ENCODE results near the gene RNF224.

Gene RNF224

DNA sequence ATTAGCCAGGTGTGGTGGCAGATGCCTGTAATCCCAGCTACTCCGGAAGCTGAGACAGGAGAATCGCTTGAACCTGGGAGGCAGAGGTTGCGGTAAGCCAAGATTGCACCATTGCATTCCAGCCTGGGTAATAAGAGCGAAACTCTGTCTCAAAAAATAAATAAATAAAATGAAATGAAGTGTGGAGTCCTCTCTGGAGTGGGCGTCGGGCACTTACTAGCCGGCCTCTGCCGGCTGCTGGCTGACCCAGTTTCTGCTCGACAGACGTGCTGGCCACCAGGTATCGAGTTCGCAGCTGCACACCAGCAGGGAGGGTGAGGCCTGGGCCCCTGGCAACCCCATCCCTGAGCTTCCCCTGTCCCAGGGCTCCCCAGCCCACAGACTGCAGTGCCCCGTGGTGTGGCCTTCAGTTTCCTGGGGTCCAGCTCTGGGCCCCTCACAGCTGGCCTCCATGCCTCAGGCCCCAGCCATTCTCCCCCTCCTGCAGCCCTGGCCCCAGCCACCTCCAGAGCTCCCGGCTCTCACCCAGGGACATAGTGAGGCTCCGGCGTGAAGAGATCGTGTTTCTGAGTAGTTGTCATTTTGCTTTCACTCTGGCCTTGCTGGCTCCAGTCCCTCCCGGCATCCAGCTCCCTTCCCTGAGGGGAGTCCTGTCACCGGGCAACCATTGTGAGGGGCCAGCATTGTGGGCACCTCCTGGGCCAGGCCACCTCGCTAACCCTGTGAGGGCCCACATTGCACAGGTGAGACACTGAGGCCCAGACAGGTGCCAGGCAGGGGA is 20.0 kb downstream of the RNF224 start:
- peaks cover 7 to 17% (median 17%) of the 10 kb centered on the region in 3 donors for H3K36me3 ChIP-seq
- H3K27ac ChIP-seq = no peak overlapping the region
- TF ChIP-seq, protein P1, sequence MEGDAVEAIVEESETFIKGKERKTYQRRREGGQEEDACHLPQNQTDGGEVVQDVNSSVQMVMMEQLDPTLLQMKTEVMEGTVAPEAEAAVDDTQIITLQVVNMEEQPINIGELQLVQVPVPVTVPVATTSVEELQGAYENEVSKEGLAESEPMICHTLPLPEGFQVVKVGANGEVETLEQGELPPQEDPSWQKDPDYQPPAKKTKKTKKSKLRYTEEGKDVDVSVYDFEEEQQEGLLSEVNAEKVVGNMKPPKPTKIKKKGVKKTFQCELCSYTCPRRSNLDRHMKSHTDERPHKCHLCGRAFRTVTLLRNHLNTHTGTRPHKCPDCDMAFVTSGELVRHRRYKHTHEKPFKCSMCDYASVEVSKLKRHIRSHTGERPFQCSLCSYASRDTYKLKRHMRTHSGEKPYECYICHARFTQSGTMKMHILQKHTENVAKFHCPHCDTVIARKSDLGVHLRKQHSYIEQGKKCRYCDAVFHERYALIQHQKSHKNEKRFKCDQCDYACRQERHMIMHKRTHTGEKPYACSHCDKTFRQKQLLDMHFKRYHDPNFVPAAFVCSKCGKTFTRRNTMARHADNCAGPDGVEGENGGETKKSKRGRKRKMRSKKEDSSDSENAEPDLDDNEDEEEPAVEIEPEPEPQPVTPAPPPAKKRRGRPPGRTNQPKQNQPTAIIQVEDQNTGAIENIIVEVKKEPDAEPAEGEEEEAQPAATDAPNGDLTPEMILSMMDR (IDR thresholded peaks at IDR 0.05) = no peak
- no peaks in the 10 kb centered on the region for H3K9me3 ChIP-seq
- intact Hi-C loops (cut with DNase I; ENCODE audit: low total_unique reads) = no loop called here
- peaks cover 0 to 16% (median 13%) of the 10 kb centered on the region in 4 donors for H3K4me1 ChIP-seq
- no peak overlapping the region for H3K4me3 ChIP-seq
- peaks cover 0 to 25% of the 10 kb centered on the region in 2 donors for H3K27me3 ChIP-seq
- DNase-seq = no peak

DNA sequence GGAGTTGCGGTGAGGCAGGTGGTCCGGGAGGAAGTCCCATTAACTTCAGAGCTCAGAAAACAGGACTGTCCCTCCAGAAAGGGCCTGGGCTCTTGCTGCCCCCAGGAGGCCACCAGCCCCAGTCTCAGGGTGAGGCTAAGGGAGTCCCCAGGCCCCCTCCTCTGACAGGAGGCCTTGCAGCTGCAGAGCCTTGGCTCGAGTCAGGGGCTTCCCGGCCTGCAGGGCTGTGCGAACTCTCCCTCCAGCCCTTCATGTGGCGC is 20.5 kb downstream of the RNF224 start:
- peaks cover 0 to 30% of the 10 kb centered on the region in 2 donors for H3K27me3 ChIP-seq
- peaks cover 0 to 10% (median 8%) of the 10 kb centered on the region in 4 donors for H3K4me1 ChIP-seq
- H3K9me3 ChIP-seq = no peaks in the 10 kb centered on the region
- TF ChIP-seq, protein P1 (IDR thresholded peaks at IDR 0.05) = no peak
- H3K36me3 ChIP-seq = peaks cover 2 to 11% (median 11%) of the 10 kb centered on the region in 3 donors
- intact Hi-C loops (cut with DNase I; ENCODE audit: low total_unique reads) = no loop called here
- H3K4me3 ChIP-seq = no peak overlapping the region
- H3K27ac ChIP-seq = no peak overlapping the region
- no peak for DNase-seq

DNA sequence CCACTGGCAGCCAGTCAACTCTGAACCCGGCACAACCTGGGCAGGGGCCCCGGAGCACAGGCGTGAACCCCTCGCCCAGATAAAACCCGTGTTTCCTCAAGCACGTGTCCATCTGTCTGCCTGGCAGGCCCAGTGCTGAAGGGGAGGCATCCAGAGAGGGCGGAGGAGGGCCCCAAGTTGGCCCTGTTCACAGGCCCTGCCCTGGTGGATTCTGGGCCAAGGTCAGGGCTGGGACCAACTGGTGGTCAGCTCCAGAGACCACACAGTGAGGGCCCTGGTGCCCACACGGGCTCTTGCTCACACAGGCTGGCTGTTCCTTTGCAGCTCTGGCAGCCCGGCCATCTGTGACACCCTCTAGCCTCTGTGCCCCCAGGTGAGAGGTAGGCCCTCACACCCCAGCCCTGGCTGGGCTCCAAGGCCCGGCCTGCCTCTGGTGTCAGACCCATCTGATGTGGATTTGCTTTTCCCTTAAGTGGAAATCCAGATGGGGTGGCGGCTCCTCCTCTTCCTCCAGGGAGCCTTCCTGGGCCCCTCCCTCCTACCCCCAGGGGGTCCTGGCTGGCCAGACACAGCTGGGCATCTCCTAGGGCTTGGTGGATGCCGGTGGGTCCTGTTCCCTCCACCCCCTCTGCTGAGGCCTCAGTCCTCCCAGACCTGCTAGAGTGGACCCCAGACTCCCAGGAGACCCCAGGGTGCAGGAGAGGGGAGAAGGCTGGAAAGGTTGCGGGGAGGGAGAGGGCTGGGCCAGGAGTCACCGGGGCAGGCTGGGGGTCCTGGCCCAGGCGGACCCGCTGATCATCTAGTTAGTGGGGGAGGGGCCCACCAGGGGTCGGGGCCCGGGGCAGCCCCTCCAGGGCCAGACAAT is 23.3 kb downstream of the RNF224 start:
- TF ChIP-seq, protein P1 (IDR thresholded peaks at IDR 0.05) = no peak
- H3K9me3 ChIP-seq = no peaks in the 10 kb centered on the region
- no peak overlapping the region for H3K4me3 ChIP-seq
- intact Hi-C loops (cut with DNase I; ENCODE audit: low total_unique reads) = no loop called here
- peaks cover 0 to 33% of the 10 kb centered on the region in 2 donors for H3K27me3 ChIP-seq
- H3K36me3 ChIP-seq = no peaks in the 10 kb centered on the region
- DNase-seq = no peak
- H3K27ac ChIP-seq = no peak overlapping the region
- H3K4me1 ChIP-seq = peaks cover 0 to 12% (median 9%) of the 10 kb centered on the region in 4 donors

DNA sequence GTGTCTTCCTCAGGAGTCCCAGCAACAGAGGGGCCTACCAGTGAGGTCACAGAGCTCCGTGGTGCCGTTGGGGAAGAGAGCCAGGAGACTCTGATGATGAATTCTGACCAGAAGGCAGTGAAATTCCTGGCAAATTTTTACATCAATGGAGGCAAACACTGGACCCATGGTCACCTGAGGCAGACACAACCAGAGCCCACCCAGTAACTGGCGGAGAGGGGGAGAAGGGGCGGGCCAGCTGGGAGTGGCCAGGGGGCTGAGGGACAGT is 23.8 kb downstream of the RNF224 start, which contains the start of gene STPG3:
Gene STPG3, plus strand, starts transcription at position 93 of the 268 bp plus-strand sequence. Its CDS starts 1 bp downstream, at position 94.
- DNase-seq = no peak
- no peaks in the 10 kb centered on the region for H3K36me3 ChIP-seq
- intact Hi-C loops (cut with DNase I; ENCODE audit: low total_unique reads) = no loop called here
- no peak within 1 kb of the TSS for H3K4me3 ChIP-seq
- H3K27ac ChIP-seq = no peak within 1 kb of the TSS
- TF ChIP-seq, protein P1 (IDR thresholded peaks at IDR 0.05) = no peak
- H3K9me3 ChIP-seq = no peaks in the 10 kb centered on the region
- H3K27me3 ChIP-seq = peaks cover 0 to 33% of the 10 kb centered on the region in 2 donors
- peaks cover 0 to 17% (median 13%) of the 10 kb centered on the region in 4 donors for H3K4me1 ChIP-seq

DNA sequence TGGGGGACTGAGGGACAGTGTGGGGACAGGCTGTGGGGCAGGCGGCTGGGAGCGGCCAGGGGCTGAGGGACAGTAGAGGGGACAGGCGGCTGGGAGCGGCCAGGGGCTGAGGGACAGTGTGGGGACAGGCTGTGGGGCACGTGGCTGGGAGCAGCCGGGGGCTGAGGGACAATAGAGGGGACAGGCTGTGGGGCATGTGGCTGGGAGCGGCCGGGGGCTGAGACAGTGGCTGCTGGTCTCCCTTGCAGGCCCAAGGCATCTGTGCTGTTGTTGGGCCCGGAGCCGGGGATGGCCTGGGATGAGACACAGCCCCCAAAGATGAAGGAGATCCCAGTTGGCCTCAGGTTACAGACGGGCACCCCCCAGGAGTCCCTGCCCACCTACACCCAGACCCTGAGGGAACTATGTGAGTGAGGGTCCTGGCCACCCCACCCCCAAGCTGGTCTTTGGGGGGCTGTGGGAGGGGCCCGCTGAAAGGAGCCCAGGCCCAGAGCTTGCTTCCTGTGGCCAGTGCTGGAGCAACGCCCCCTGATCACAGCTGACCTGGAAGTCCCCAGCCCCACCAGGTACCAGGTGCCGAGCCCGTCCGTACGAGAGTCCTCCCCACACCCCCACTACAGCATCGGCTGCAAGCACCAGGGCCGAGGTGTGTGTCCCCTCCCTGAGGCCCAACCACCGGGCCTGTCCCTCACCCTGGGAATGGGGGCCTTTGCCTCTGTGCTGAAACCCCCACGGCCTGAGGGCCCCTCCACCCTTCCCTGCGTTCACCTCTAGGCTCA is 24.4 kb downstream of the RNF224 start:
- intact Hi-C loops (cut with DNase I; ENCODE audit: low total_unique reads) = no loop called here
- H3K27me3 ChIP-seq = peaks cover 0 to 33% of the 10 kb centered on the region in 2 donors
- no peak overlapping the region for H3K4me3 ChIP-seq
- no peak overlapping the region for H3K27ac ChIP-seq
- no peak for DNase-seq
- H3K9me3 ChIP-seq = no peaks in the 10 kb centered on the region
- peaks cover 0 to 5% (median 1%) of the 10 kb centered on the region in 3 donors for H3K36me3 ChIP-seq
- TF ChIP-seq, protein P1 (IDR thresholded peaks at IDR 0.05) = no peak
- H3K4me1 ChIP-seq = peaks cover 0 to 22% (median 18%) of the 10 kb centered on the region in 4 donors

Measured in tibial artery (tissue), 4 donors.